ENCODE data around the gene CDHR2. TPM values are rescaled to one million over a fixed set of nuclear protein-coding genes. Genes with fewer than 3 reads are reported as not detected.

CDHR2 gene
- total RNA-seq, 1 donor from 2014 or later, result not detected

DNA sequence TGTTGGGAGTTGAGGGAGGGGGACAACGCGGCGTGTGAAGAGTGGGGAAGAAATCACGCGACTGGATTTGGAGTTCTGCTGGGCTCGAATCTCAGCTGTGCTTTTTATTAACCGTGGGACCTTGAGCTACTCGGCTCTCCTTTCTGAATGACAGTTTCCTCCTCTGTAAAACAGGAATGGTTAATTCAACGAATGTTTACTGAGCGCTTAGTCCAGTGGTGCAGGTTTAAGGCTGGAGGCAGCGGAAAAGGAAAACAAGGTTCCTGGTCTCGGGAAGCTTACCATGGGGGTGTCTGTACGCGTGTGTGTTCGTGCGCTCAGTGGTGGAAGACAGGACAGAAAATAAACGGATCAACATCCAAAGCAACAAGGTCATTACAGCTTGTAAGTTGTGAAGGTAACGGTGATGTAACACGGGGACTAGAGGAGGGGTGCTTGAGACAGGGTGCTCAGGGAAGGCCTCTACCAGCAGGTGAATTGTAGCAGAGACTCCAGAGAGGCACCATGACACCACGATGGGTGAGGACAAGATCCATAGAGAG lies 81.6 kb downstream of the CDHR2 start:
- Histone ChIP-seq H3K4me1 (ENCODE audit: control insufficient read depth in 3 of 3, insufficient read depth in 3 of 3, low read length in 3 of 3) (peaks cover 9 to 13% (median 12%) of the 10 kb centered on the region in 3 donors), H3K27ac (ENCODE audit: low read depth, low read length) (no peak overlapping the region), H3K27me3 (ENCODE audit: control insufficient read depth in 3 of 3, insufficient read depth in 3 of 3, low read length in 3 of 3) (peaks cover 42 to 66% (median 51%) of the 10 kb centered on the region in 3 donors), H3K4me3 (ENCODE audit: low read length in 3 of 3) (peak overlapping the region; percentile 31 to 69 (median 52)), H3K9me3 (ENCODE audit: control insufficient read depth in 3 of 3, low read length in 3 of 3) (no peaks in the 10 kb centered on the region), H3K36me3 (ENCODE audit: control insufficient read depth in 3 of 3, insufficient read depth in 3 of 3, low read length in 3 of 3) (no peaks in the 10 kb centered on the region), H3K9ac (ENCODE audit: low read depth in 1 of 3, low read length in 3 of 3) (peak overlapping the region in 1 of 3 donors; percentile 66)

DNA sequence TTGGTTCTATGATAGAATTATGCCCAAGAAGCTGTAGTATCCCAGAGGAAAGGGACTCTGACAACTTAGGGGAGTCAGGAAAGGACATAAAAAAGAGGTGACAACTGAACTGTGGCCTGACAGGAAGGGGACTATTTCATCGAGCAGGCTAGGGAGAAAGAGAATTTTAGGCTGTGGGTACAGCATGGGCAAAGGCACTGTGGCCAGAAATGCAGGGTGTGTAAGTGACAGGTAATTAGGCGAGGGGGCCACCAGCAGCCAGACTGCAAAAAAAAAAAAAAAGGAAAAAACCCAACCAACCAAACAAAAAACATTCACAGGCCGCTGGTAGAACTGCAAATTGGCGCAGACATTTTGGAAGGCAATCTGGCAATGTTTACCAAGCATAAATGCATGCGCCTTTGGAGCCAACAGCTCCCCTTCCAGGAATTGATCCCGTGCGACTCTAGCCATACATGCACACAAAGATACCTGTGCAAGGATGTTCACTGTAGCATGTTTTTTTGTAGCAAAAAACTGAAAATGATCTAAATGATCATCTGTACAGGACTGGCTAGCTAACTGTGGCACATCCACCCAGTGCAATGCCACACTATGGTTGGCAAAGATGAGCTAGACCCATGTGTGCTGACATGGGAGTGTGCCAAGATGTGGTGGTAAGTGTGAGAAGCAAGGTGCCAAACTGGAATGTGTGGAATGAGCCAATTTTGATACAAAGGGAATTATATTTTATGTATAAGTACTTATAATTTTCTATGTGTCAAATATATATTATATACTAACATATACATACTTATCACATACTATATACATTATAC lies 82.5 kb downstream of the CDHR2 start:
- Histone ChIP-seq H3K27ac (ENCODE audit: low read depth, low read length) (no peak overlapping the region), H3K9me3 (ENCODE audit: control insufficient read depth in 3 of 3, low read length in 3 of 3) (no peaks in the 10 kb centered on the region), H3K4me1 (ENCODE audit: control insufficient read depth in 3 of 3, insufficient read depth in 3 of 3, low read length in 3 of 3) (peaks cover 9 to 13% (median 12%) of the 10 kb centered on the region in 3 donors), H3K27me3 (ENCODE audit: control insufficient read depth in 3 of 3, insufficient read depth in 3 of 3, low read length in 3 of 3) (peaks cover 41 to 58% (median 44%) of the 10 kb centered on the region in 3 donors), H3K9ac (ENCODE audit: low read depth in 1 of 3, low read length in 3 of 3) (no peak overlapping the region), H3K4me3 (ENCODE audit: low read length in 3 of 3) (no peak overlapping the region), H3K36me3 (ENCODE audit: control insufficient read depth in 3 of 3, insufficient read depth in 3 of 3, low read length in 3 of 3) (no peaks in the 10 kb centered on the region)

DNA sequence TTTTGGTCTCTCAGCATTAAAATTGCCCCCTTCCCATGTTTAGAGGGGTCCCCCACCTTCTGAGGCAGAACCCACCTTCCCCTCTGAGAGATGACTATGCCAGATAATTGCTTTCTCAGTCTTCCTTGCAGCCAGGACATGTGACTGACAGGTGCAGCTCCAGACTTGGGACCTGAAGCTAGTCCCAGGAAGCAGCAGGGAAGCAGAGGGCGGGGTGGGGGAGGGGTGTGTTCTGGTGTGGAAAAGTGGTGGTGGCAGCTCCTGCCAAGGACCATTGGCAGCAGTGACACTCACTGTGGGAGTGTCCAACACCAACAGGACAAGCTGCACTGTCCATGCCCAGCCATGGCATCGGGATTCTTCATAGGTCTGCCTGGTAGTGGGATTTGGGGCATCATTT lies 83.6 kb downstream of the CDHR2 start:
- H3K27me3 ChIP-seq (ENCODE audit: control insufficient read depth in 3 of 3, insufficient read depth in 3 of 3, low read length in 3 of 3), result peaks cover 30 to 48% (median 35%) of the 10 kb centered on the region in 3 donors
- H3K9me3 ChIP-seq (ENCODE audit: control insufficient read depth in 3 of 3, low read length in 3 of 3), result no peaks in the 10 kb centered on the region
- no peaks in the 10 kb centered on the region for H3K36me3 ChIP-seq (ENCODE audit: control insufficient read depth in 3 of 3, insufficient read depth in 3 of 3, low read length in 3 of 3)
- peaks cover 9 to 13% (median 12%) of the 10 kb centered on the region in 3 donors for H3K4me1 ChIP-seq (ENCODE audit: control insufficient read depth in 3 of 3, insufficient read depth in 3 of 3, low read length in 3 of 3)
- no peak overlapping the region for H3K27ac ChIP-seq (ENCODE audit: low read depth, low read length)
- H3K4me3 ChIP-seq (ENCODE audit: low read length in 3 of 3), result no peak overlapping the region
- no peak overlapping the region for H3K9ac ChIP-seq (ENCODE audit: low read depth in 1 of 3, low read length in 3 of 3)

DNA sequence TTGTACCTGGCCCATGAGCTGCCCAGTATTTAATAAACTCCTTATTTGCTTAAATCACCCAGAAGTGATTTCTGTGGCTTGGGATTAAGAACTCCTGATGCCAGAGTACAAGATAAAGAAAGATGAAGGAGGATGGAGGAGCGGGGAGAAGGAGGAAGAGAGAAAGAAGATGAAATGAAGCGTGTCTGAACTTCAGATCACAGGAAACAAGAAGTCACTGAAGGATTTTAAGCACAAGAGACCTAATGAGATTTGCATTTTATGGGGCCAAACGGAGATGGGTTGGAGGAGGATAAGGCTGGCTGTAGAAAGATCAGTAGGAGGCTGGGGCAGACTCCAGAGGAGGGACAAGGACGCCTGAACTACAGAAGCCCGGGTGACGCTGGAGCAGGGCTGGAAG lies 84.5 kb downstream of the CDHR2 start:
- no peak overlapping the region for H3K4me3 ChIP-seq (ENCODE audit: low read length in 3 of 3)
- no peaks in the 10 kb centered on the region for H3K36me3 ChIP-seq (ENCODE audit: control insufficient read depth in 3 of 3, insufficient read depth in 3 of 3, low read length in 3 of 3)
- no peak overlapping the region for H3K9ac ChIP-seq (ENCODE audit: low read depth in 1 of 3, low read length in 3 of 3)
- no peaks in the 10 kb centered on the region for H3K9me3 ChIP-seq (ENCODE audit: control insufficient read depth in 3 of 3, low read length in 3 of 3)
- peaks cover 22 to 39% (median 26%) of the 10 kb centered on the region in 3 donors for H3K27me3 ChIP-seq (ENCODE audit: control insufficient read depth in 3 of 3, insufficient read depth in 3 of 3, low read length in 3 of 3)
- H3K27ac ChIP-seq (ENCODE audit: low read depth, low read length), result no peak overlapping the region
- peaks cover 9 to 13% (median 12%) of the 10 kb centered on the region in 3 donors for H3K4me1 ChIP-seq (ENCODE audit: control insufficient read depth in 3 of 3, insufficient read depth in 3 of 3, low read length in 3 of 3)

DNA sequence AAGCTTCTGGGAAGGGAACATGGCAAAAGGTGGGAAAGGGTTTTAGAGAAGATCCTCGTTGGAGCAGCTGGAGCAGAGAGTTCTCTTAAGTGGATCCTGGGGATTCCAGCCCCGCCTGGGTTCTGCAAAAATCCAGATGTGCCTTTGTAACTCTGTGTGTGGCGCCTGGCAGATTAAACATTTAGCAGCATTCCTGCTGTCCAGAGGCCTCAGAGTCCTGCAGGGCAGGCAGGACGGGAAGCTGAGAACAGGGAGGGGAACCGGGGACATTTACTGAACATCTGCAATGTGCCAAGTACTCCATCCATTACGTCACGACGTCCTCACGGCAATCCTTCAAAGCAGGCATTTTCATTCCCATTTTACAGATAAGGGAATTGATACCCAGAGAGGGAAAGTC lies 87.3 kb downstream of the CDHR2 start:
- Histone ChIP-seq H3K4me1 (ENCODE audit: control insufficient read depth in 3 of 3, insufficient read depth in 3 of 3, low read length in 3 of 3) (peaks cover 8 to 21% (median 13%) of the 10 kb centered on the region in 3 donors), H3K4me3 (ENCODE audit: low read length in 3 of 3) (no peak overlapping the region), H3K27ac (ENCODE audit: low read depth, low read length) (no peak overlapping the region), H3K36me3 (ENCODE audit: control insufficient read depth in 3 of 3, insufficient read depth in 3 of 3, low read length in 3 of 3) (no peaks in the 10 kb centered on the region), H3K9me3 (ENCODE audit: control insufficient read depth in 3 of 3, low read length in 3 of 3) (no peaks in the 10 kb centered on the region), H3K27me3 (ENCODE audit: control insufficient read depth in 3 of 3, insufficient read depth in 3 of 3, low read length in 3 of 3) (peaks cover 6 to 15% (median 9%) of the 10 kb centered on the region in 3 donors), H3K9ac (ENCODE audit: low read depth in 1 of 3, low read length in 3 of 3) (no peak overlapping the region)

DNA sequence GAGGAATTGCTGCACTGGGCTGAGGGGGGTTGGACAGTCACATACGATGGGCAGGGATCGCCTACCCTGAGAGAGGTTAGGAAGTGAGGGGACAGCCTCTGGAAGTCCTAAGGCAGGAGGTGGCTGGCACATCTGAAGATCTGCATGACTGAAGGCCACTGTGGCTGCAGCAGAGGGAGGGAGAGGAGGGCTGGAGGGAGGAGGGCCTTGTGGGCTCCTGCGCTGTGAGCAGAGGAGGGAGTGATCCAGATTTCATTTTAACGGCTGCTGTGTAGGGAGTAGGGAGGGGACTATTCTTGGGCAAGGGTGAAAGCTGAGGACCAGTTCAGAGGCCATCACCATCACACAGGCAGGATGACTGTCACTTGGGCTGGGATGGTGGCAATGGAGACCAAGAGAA lies 88.4 kb downstream of the CDHR2 start:
- H3K9ac ChIP-seq (ENCODE audit: low read depth in 1 of 3, low read length in 3 of 3), result no peak overlapping the region
- H3K9me3 ChIP-seq (ENCODE audit: control insufficient read depth in 3 of 3, low read length in 3 of 3), result no peaks in the 10 kb centered on the region
- peaks cover 2 to 11% (median 8%) of the 10 kb centered on the region in 3 donors for H3K27me3 ChIP-seq (ENCODE audit: control insufficient read depth in 3 of 3, insufficient read depth in 3 of 3, low read length in 3 of 3)
- H3K4me1 ChIP-seq (ENCODE audit: control insufficient read depth in 3 of 3, insufficient read depth in 3 of 3, low read length in 3 of 3), result peaks cover 8 to 18% (median 11%) of the 10 kb centered on the region in 3 donors
- H3K27ac ChIP-seq (ENCODE audit: low read depth, low read length), result no peak overlapping the region
- H3K36me3 ChIP-seq (ENCODE audit: control insufficient read depth in 3 of 3, insufficient read depth in 3 of 3, low read length in 3 of 3), result no peaks in the 10 kb centered on the region
- H3K4me3 ChIP-seq (ENCODE audit: low read length in 3 of 3), result no peak overlapping the region

DNA sequence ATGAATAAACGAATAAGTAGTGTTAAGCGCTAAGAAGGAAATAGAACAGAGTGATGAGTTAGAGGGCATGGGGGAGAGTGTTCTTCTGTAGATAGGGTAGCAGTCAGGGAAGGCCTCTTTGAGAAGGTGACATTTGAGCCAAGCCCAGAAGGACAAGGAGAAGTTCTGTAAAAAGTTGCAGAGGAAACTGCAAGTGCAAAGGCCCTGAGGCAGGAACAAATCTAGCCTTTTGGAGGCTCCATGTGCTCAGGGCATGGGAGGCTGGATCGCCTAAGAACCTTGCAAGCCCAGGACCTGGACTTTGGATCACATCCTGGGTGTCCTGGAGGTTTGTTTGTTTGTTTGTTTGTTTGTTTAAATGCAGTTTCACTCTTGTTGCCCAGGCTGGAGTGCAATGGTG lies 89.3 kb downstream of the CDHR2 start:
- H3K27ac ChIP-seq (ENCODE audit: low read depth, low read length), result no peak overlapping the region
- no peaks in the 10 kb centered on the region for H3K9me3 ChIP-seq (ENCODE audit: control insufficient read depth in 3 of 3, low read length in 3 of 3)
- no peaks in the 10 kb centered on the region for H3K36me3 ChIP-seq (ENCODE audit: control insufficient read depth in 3 of 3, insufficient read depth in 3 of 3, low read length in 3 of 3)
- no peak overlapping the region for H3K4me3 ChIP-seq (ENCODE audit: low read length in 3 of 3)
- H3K4me1 ChIP-seq (ENCODE audit: control insufficient read depth in 3 of 3, insufficient read depth in 3 of 3, low read length in 3 of 3), result peaks cover 8 to 16% (median 9%) of the 10 kb centered on the region in 3 donors
- H3K9ac ChIP-seq (ENCODE audit: low read depth in 1 of 3, low read length in 3 of 3), result no peak overlapping the region
- peaks cover 0 to 11% (median 3%) of the 10 kb centered on the region in 3 donors for H3K27me3 ChIP-seq (ENCODE audit: control insufficient read depth in 3 of 3, insufficient read depth in 3 of 3, low read length in 3 of 3)

DNA sequence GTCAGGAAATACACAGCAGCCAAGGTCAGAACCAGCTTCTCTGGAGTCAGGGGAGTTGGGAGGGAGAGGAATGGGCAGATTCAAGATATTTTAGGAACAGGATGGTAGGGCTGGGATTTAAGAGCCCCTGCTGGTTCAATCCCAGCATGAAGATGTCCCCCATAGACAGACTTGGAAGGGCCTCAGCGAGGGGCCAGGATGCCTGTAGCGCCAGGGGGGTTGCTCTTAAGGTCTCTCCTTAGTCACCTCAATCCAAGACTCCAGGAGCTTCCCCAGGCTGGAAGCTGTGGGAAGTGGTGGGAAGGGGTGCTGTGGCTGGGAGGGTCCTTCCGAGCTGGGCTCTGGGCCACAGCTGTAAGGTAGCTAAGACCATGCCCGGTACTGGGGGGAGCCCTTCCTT lies 90.1 kb downstream of the CDHR2 start:
- Histone ChIP-seq H3K36me3 (ENCODE audit: control insufficient read depth in 3 of 3, insufficient read depth in 3 of 3, low read length in 3 of 3) (no peaks in the 10 kb centered on the region), H3K27me3 (ENCODE audit: control insufficient read depth in 3 of 3, insufficient read depth in 3 of 3, low read length in 3 of 3) (peaks cover 0 to 3% (median 3%) of the 10 kb centered on the region in 3 donors), H3K27ac (ENCODE audit: low read depth, low read length) (no peak overlapping the region), H3K9me3 (ENCODE audit: control insufficient read depth in 3 of 3, low read length in 3 of 3) (no peaks in the 10 kb centered on the region), H3K4me1 (ENCODE audit: control insufficient read depth in 3 of 3, insufficient read depth in 3 of 3, low read length in 3 of 3) (peaks cover 8 to 16% (median 9%) of the 10 kb centered on the region in 3 donors), H3K9ac (ENCODE audit: low read depth in 1 of 3, low read length in 3 of 3) (no peak overlapping the region), H3K4me3 (ENCODE audit: low read length in 3 of 3) (no peak overlapping the region)

DNA sequence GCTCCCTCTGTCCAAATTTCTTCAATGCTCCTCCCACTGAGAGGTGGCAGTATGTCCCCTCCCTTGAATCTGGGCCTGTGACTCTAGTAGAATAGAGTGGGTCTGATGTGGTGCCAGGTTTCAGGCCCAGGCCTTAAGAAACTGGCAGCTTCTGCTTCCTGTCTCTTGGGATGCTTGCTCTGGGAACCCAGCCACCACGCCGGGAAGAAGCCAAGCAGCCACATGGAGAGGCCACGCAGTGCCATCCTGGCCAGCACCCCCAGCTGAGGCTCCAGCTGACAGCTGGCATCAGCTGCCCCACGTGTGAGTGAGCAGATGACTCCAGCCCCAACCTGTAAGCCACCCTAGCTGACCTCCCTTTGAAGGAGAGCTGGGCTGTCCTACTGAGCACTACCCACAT lies 90.8 kb downstream of the CDHR2 start:
- H3K27ac ChIP-seq (ENCODE audit: low read depth, low read length), result peak overlapping the region; percentile 45
- H3K9ac ChIP-seq (ENCODE audit: low read depth in 1 of 3, low read length in 3 of 3), result peak overlapping the region in 1 of 3 donors; percentile 64
- peaks cover 8 to 16% (median 9%) of the 10 kb centered on the region in 3 donors for H3K4me1 ChIP-seq (ENCODE audit: control insufficient read depth in 3 of 3, insufficient read depth in 3 of 3, low read length in 3 of 3)
- H3K4me3 ChIP-seq (ENCODE audit: low read length in 3 of 3), result no peak overlapping the region
- H3K36me3 ChIP-seq (ENCODE audit: control insufficient read depth in 3 of 3, insufficient read depth in 3 of 3, low read length in 3 of 3), result no peaks in the 10 kb centered on the region
- H3K27me3 ChIP-seq (ENCODE audit: control insufficient read depth in 3 of 3, insufficient read depth in 3 of 3, low read length in 3 of 3), result peaks cover 0 to 3% (median 3%) of the 10 kb centered on the region in 3 donors
- H3K9me3 ChIP-seq (ENCODE audit: control insufficient read depth in 3 of 3, low read length in 3 of 3), result no peaks in the 10 kb centered on the region

DNA sequence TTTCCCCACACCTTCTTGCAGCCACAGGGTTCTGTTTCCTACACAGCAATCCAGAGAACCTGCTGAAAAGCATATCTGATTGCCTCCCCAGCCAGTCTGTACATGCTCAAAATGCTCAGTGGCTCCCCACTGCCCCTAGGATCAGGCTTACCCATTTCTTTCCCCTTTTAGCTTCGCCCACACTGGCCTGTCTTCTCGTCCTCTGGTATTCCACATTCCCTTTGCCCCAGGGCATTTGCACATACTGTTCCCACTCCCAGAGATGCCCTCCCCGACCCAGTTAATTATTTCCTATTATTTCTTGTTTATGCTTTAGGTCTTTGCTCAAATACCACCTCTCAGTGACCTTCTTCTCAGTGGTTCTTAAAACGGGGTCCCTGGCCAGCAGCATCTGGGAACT lies 91.5 kb downstream of the CDHR2 start:
- no peak overlapping the region for H3K4me3 ChIP-seq (ENCODE audit: low read length in 3 of 3)
- peak overlapping the region; percentile 45 for H3K27ac ChIP-seq (ENCODE audit: low read depth, low read length)
- no peaks in the 10 kb centered on the region for H3K27me3 ChIP-seq (ENCODE audit: control insufficient read depth in 3 of 3, insufficient read depth in 3 of 3, low read length in 3 of 3)
- no peaks in the 10 kb centered on the region for H3K36me3 ChIP-seq (ENCODE audit: control insufficient read depth in 3 of 3, insufficient read depth in 3 of 3, low read length in 3 of 3)
- peaks cover 8 to 16% (median 9%) of the 10 kb centered on the region in 3 donors for H3K4me1 ChIP-seq (ENCODE audit: control insufficient read depth in 3 of 3, insufficient read depth in 3 of 3, low read length in 3 of 3)
- no peaks in the 10 kb centered on the region for H3K9me3 ChIP-seq (ENCODE audit: control insufficient read depth in 3 of 3, low read length in 3 of 3)
- peak overlapping the region in 1 of 3 donors; percentile 64 for H3K9ac ChIP-seq (ENCODE audit: low read depth in 1 of 3, low read length in 3 of 3)

All from skeletal muscle tissue (tissue), 4 donors.